GM21360 (cell line): ENCODE results near the gene KRTAP26-1.

Experiments
- ATAC-seq: cut with Tn5 transposase; IDR thresholded peaks from one replicate; pipeline ENCODE4 v1.9.1; 2021; ENCODE audit warnings: mild to moderate bottlenecking, moderate library complexity; ENCODE audit not compliant: unreplicated experiment

KRTAP26-1 gene

GRCh38 chr21:30320215-30320614 lies at the start of gene KRTAP26-1:
Gene KRTAP26-1, minus strand, starts transcription at chr21:30320315. Its CDS starts 280 bp downstream, at chr21:30320035.
- ATAC-seq = no peak

GRCh38 chr21:30355906-30356305 lies 35.8 kb upstream of the KRTAP26-1 start:
- ATAC-seq = no peak

- no peak for ATAC-seq
Measured at GRCh38 chr21:30354308-30355005, 34.3 kb upstream of the KRTAP26-1 start.

- no peak for ATAC-seq
Measured at GRCh38 chr21:30351534-30351933, 31.4 kb upstream of the KRTAP26-1 start.

- ATAC-seq = no peak
Measured at GRCh38 chr21:30349572-30349971, 29.5 kb upstream of the KRTAP26-1 start.

- ATAC-seq = no peak
Measured at GRCh38 chr21:30348506-30348905, 28.4 kb upstream of the KRTAP26-1 start, which contains the start of gene KRTAP23-1. Gene KRTAP23-1, minus strand, starts transcription at chr21:30348606. Its CDS starts 0 bp downstream, at chr21:30348606.

GRCh38 chr21:30345014-30345413 lies 24.9 kb upstream of the KRTAP26-1 start:
- no peak for ATAC-seq

GRCh38 chr21:30340714-30341573 lies 20.8 kb upstream of the KRTAP26-1 start:
- no peak for ATAC-seq

- no peak for ATAC-seq
Measured at GRCh38 chr21:30338717-30339116, 18.6 kb upstream of the KRTAP26-1 start.

GRCh38 chr21:30337772-30338171 lies 17.7 kb upstream of the KRTAP26-1 start:
- no peak for ATAC-seq

GRCh38 chr21:30337276-30337744 lies 17.2 kb upstream of the KRTAP26-1 start, which contains the start of gene KRTAP27-1:
Gene KRTAP27-1, minus strand, starts transcription at chr21:30337694. Its CDS starts 26 bp downstream, at chr21:30337668.
- ATAC-seq = no peak

- ATAC-seq = no peak
Measured at GRCh38 chr21:30336596-30336995, 16.5 kb upstream of the KRTAP26-1 start.

- ATAC-seq = no peak
Measured at GRCh38 chr21:30333736-30334135, 13.6 kb upstream of the KRTAP26-1 start.

- ATAC-seq = no peak
Measured at GRCh38 chr21:30332681-30333080, 12.6 kb upstream of the KRTAP26-1 start.

GRCh38 chr21:30329203-30329875 lies 9.2 kb upstream of the KRTAP26-1 start:
- no peak for ATAC-seq

- ATAC-seq = no peak
Measured at GRCh38 chr21:30326390-30326789, 6.3 kb upstream of the KRTAP26-1 start.

GRCh38 chr21:30315701-30316100 lies 4.4 kb downstream of the KRTAP26-1 start:
- no peak for ATAC-seq

GRCh38 chr21:30306884-30307283 lies 13.2 kb downstream of the KRTAP26-1 start:
- no peak for ATAC-seq

- ATAC-seq = no peak
Measured at GRCh38 chr21:30305136-30305535, 15.0 kb downstream of the KRTAP26-1 start.

- ATAC-seq = no peak
Measured at GRCh38 chr21:30289215-30289614, 30.9 kb downstream of the KRTAP26-1 start, which contains the start of gene KRTAP25-1. Gene KRTAP25-1, minus strand, starts transcription at chr21:30289514. Its CDS starts 24 bp downstream, at chr21:30289490.

- no peak for ATAC-seq
Measured at GRCh38 chr21:30282850-30283249, 37.3 kb downstream of the KRTAP26-1 start, which contains the start of gene KRTAP24-1. Gene KRTAP24-1, minus strand, starts transcription at chr21:30282950. Its CDS starts 18 bp downstream, at chr21:30282932.
